GM19372 (cell line): Measurements from ENCODE around the gene CIB2.

Experiments used
- ATAC-seq: cut with Tn5 transposase; IDR thresholded peaks from one replicate; pipeline ENCODE4 v1.9.1; 2021; ENCODE audit warnings: mild to moderate bottlenecking, low read depth, moderate library complexity; ENCODE audit not compliant: unreplicated experiment

Gene CIB2

DNA sequence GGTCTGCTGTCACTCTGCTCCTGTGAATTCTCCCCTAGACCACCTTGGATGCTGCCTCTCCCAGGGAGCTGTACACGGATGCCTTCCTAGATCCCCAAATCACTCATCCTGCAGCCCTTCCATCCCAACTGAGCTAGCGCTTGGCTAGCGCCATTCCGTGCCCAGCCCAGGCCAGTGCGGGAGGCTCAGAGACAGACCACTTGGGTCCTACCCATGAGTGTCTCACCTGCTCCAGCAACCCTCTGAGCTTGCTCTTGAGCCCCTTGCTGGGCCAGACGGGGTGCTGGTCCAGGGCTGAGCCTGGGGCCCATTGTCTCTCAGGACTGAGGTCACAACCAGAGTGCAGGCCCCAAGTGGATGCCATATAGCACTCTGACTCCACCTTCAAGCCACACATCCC lies 21.1 kb downstream of the CIB2 start:
- no peak for ATAC-seq

- ATAC-seq, result no peak
Observed at GRCh38 chr15:78109156-78109555, 22.1 kb downstream of the CIB2 start.

DNA sequence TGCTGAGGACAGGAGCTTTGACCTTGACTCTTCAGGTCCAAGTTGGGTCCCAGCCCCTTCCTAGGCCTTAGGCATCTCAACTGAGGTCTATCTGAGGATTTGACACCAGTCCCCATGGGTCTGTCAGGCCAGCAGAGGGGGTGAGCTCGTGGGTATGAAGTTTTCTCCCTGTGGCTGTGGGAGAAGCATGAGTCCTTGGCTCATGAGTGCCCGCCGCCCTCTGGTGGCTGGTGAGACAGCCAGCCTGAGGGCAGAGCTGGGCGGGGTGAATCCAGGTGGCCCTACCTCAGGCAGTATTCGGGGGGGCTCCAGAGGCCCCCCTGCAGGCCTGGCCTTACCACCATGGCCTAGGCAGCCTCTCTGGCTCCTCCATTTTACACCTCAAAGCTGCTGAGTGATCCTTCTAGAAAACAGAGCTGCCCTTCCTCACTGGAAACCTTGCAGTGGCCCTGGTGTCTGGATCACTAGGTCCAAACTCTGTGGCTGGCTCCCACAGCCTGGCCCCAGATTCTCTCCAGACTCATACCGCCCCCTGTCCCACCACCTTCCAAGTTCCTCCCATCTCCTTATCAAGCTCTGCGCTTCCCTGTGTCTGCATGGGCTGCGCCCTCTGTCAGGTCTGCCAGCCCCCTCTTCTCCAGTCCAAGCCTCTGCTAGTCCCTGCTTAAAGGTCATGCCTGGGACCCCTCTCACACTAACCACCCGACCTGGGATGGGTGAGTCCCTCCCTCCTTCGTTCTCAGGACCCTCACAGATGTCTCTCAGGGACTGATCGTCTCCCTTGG lies 22.8 kb downstream of the CIB2 start:
- ATAC-seq, result peak; percentile 45

GRCh38 chr15:78107471-78107870 lies 23.8 kb downstream of the CIB2 start:
- ATAC-seq, result no peak

- no peak for ATAC-seq
Observed at GRCh38 chr15:78105476-78106241, 25.6 kb downstream of the CIB2 start.

GRCh38 chr15:78104566-78105475 lies 26.4 kb downstream of the CIB2 start:
- ATAC-seq, result no peak

GRCh38 chr15:78104119-78104479 lies 27.1 kb downstream of the CIB2 start:
- no peak for ATAC-seq

DNA sequence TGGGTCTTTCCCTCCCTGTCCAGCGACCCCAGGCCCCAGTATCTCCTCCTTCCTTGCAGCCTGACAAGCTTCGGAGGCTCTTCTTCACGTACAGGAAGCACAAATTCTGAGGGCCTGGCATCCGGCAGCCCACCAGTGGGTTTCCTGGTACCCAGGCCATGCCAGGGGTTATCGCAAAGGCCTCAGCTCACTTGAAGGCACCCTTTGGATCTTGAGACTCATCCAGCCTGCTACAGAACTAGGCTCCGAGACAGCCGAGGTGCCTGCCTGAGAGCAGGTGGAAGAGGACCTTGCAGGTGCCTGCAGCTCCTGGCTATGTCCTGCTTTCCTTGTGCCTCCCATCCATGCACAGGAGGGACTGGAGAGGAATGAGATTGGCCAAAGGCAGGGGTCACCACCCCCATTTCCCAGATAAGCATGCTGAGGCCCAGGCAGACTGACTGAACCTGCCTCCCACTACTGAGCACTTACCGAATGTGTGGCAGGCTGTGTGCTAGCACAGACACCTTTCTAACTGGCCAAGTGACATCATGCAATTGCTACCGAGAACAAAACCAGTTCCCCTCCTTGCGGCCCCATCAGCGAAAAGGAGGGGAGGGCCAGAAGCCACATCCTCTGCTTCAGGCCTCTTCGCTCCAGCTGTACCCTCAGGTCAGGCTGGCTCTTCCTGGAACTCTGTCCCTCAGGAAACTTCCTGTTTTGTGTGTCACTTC lies 27.7 kb downstream of the CIB2 start:
- no peak for ATAC-seq

- no peak for ATAC-seq
Observed at GRCh38 chr15:78102741-78103140, 28.5 kb downstream of the CIB2 start.

GRCh38 chr15:78102211-78102610 lies 29.0 kb downstream of the CIB2 start:
- ATAC-seq, result no peak

- no peak for ATAC-seq
Observed at GRCh38 chr15:78101423-78102105, 29.7 kb downstream of the CIB2 start.

DNA sequence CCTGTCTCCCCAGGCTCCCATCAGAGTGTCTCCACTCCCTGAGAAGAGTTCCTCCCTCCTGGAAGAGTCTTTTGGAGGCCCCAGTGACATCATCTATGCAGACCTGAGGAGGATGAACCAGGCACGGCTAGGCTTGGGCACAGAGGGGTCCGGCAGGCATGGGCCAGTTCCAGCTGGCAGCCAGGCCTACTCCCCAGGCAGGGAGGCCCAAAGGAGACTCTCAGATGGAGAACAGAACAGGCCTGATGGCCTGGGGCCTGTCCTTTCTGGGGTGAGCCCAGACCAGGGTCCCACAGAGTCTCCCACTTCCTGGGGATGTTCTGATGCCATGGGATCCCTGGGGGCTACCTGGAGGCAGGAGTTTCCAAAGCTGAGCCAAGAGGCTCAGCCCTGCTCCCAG lies 30.4 kb downstream of the CIB2 start:
- ATAC-seq, result no peak

GRCh38 chr15:78098131-78098755 lies 33.0 kb downstream of the CIB2 start:
- ATAC-seq, result no peak

DNA sequence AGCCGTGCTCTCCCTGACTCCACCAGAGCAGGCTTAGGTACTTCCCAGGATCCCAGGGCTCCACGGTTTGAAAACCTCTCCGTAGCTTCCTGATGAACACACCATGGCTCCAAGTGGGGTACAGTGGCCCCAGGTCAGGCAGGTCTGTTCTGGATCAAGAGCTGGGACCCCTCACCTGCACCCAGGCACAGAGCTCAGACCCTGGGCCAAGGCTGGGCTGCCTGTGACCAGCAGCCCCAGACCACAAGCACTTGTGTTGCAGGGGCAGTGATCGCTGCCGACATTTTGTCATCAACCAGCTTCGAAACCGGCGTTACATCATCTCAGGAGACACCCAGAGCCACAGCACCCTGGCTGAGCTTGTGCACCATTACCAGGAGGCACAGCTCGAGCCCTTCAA lies 33.6 kb downstream of the CIB2 start:
- ATAC-seq, result no peak

GRCh38 chr15:78093242-78094020 lies 37.8 kb downstream of the CIB2 start:
- no peak for ATAC-seq

- no peak for ATAC-seq
Observed at GRCh38 chr15:78092261-78093041, 38.8 kb downstream of the CIB2 start, which contains the start of gene SH2D7. TSS of gene SH2D7 (plus strand) at chr15:78092561. CDS start at chr15:78092585, 24 bp downstream.

DNA sequence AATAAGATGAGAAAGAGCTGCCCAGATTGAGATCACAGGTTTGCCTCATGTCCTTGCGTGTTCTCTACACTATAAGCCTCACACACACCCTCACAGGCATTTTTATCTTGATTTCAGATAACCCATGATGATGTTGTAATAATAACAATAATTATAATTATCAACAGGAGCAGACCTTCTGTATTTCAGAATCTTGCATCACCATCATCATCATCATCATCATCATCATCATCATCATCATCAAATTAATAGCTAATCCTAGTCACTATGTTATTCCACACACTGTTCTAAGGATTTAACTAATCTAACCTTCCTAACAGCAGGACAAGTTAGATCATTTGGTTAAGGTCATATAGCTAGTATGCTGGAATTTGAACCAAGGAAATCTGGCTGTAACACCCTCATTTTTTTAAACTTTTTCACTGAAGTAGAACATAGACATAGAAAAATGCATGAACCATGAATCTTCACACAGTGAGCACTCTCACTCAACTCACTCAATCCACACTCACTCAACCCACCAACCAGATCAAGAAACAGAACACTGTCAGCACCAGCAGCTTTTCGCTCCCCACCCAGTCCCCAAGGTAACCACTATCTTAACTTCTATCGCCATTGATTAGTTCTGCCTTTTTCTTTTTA lies 40.7 kb downstream of the CIB2 start:
- ATAC-seq, result no peak
